Stimulated activated CD8-positive, alpha-beta memory T cell treated with anti-CD3 and anti-CD28 coated beads, Interleukin-4, amount 100 ng/mL, for 4 hours (primary cell): ENCODE results near the gene CADPS.

Experiments used
- DNase-seq, 2 donors: peaks; one replicate each; pipeline ENCODE4 v3.0.0-alpha.2; 2020; ENCODE audit warnings: low read depth in 2 of 2, low spot score in 1 of 2

The CADPS gene

GRCh38 chr3:62364191-62364590 lies 511.0 kb downstream of the CADPS start:
- no peak for DNase-seq

- DNase-seq: no peak
These were observed 511.9 kb downstream of the CADPS start for GRCh38 chr3:62363275-62363674.

GRCh38 chr3:62361824-62362223 lies 513.4 kb downstream of the CADPS start:
- no peak for DNase-seq

- no peak for DNase-seq
These were observed 514.0 kb downstream of the CADPS start for GRCh38 chr3:62361261-62361660.

- DNase-seq: no peak
These were observed 515.7 kb downstream of the CADPS start for GRCh38 chr3:62359531-62359930.

GRCh38 chr3:62356356-62356755 lies 518.9 kb downstream of the CADPS start:
- no peak for DNase-seq

GRCh38 chr3:62355703-62356102 lies 519.5 kb downstream of the CADPS start:
- no peak for DNase-seq
